Stromal cell of bone marrow (primary cell): Measurements from ENCODE around the gene ATF4.

ENCODE experiments used
- DNase-seq: peaks from one replicate; pipeline ENCODE4 v3.0.0-alpha.2; 2012; ENCODE audit warnings: low read depth

Gene ATF4

GRCh38 chr22:39520226-39521105, at the start of gene ATF4:
Gene ATF4 (plus strand): TSS chr22:39520562. CDS start chr22:39521446, 884 bp downstream.
- no peak for DNase-seq

GRCh38 chr22:39471381-39472141, 48.8 kb upstream of the ATF4 start:
- DNase-seq: no peak

GRCh38 chr22:39472570-39473556, 47.5 kb upstream of the ATF4 start:
- DNase-seq: no peak

GRCh38 chr22:39473851-39474250, 46.5 kb upstream of the ATF4 start:
- no peak for DNase-seq

GRCh38 chr22:39474351-39475111, 45.8 kb upstream of the ATF4 start:
- no peak for DNase-seq

- DNase-seq: no peak
Measured at GRCh38 chr22:39475337-39475736, 45.0 kb upstream of the ATF4 start.

GRCh38 chr22:39475902-39476301, 44.5 kb upstream of the ATF4 start:
- DNase-seq: no peak

- DNase-seq: no peak
Measured at GRCh38 chr22:39476664-39477063, 43.7 kb upstream of the ATF4 start.

- DNase-seq: no peak
Measured at GRCh38 chr22:39477542-39477941, 42.8 kb upstream of the ATF4 start.

GRCh38 chr22:39478441-39478850, 41.9 kb upstream of the ATF4 start:
- no peak for DNase-seq

- DNase-seq: no peak
Measured at GRCh38 chr22:39479254-39479653, 41.1 kb upstream of the ATF4 start.

- DNase-seq: no peak
Measured at GRCh38 chr22:39480557-39480956, 39.8 kb upstream of the ATF4 start.

- DNase-seq: no peak
Measured at GRCh38 chr22:39481054-39481453, 39.3 kb upstream of the ATF4 start.

- no peak for DNase-seq
Measured at GRCh38 chr22:39481595-39481994, 38.8 kb upstream of the ATF4 start.

- DNase-seq: no peak
Measured at GRCh38 chr22:39482768-39483167, 37.6 kb upstream of the ATF4 start.

GRCh38 chr22:39486951-39487825, 33.2 kb upstream of the ATF4 start:
- no peak for DNase-seq

GRCh38 chr22:39487826-39488520, 32.4 kb upstream of the ATF4 start:
- no peak for DNase-seq

- DNase-seq: no peak
Measured at GRCh38 chr22:39488563-39489083, 31.7 kb upstream of the ATF4 start.
